Uterus (tissue), 2 donors: Measurements from ENCODE around the gene ACSL4.

Experiments
- CTCF ChIP-seq, 4 experiments: fragments of 200-600 bp in 2 of 4; fragments of 450-650 bp in 2 of 4; sonication (generic) in 2 of 4; IDR thresholded peaks; one replicate each; pipeline ENCODE4 v1.5.1; 2016 to 2019; ENCODE audit warnings: antibody characterized with exemption in 4 of 4, mild to moderate bottlenecking in 2 of 4, moderate library complexity in 1 of 4
- POLR2A ChIP-seq, 2 donors: fragments of 450-650 bp; IDR thresholded peaks; one replicate each; pipeline ENCODE4 v1.6.1; 2016; ENCODE audit warnings: antibody characterized with exemption in 2 of 2, mild to moderate bottlenecking in 1 of 2, moderate library complexity in 1 of 2

- TF ChIP-seq CTCF (IDR thresholded peaks at IDR 0.05) (no peak), POLR2A (IDR thresholded peaks at IDR 0.05) (no peak)
Observed at GRCh38 chrX:109710181-109710580, 22.9 kb downstream of the ACSL4 start.
